Measurements from ENCODE around the gene TMEM184C. TPM values are rescaled to one million over a fixed set of nuclear protein-coding genes. Genes with fewer than 3 reads are reported as not detected.

The TMEM184C gene
- total and polyA plus RNA-seq, 8 donors: 33.7 to 42.1 (median 38.9) TPM

DNA sequence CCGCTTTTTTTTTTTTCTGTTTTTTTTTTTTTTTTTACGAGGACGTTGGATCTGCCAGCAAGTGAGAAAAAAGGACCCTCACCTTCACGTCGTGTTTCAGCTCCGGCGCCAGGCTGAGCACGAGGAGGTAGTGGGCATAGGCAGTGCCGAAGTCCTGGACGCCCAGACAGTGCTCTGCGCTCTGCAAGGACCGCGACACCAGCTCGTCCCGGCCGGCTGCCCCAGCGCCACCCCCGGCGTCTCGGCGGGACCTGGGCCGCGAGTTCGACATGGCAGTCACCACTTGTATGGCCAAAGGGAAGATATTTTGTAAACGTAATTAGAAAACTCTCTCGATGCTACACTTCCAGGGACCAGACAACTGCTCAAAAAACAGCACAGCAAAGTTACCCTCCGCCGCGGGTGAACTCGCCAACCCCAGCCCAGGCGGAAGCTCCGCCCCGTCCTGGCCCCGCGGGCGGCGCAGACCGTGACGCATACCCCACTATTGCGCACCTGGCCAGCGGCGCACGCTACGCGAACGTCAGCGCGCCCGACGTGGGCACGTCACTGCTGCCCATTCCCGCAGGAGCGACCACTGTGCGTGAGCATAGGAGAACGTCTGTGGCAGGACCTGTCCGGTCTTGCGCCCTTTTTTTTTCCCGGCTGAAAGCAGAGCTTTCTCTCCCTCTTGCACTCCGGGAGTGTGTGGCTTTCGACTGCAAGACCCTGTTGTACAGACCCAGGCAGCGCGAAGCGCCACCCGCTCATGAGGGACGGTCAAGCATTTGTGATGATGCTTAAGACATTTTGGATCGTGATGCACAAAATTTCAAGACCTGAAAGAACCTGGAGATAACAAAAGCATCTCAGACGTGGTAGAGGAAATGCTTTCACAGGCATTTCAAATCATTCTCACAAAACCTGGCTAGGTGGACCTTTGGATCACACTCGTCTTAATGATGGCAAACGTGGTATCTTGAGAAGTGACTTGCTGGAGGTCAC, 66.8 kb downstream of the TMEM184C start, which contains the start of gene PRMT9:
TSS of gene PRMT9 (minus strand) at position 447 of the 984 bp plus-strand sequence. CDS start at position 271, 176 bp downstream.
- Histone ChIP-seq H3K4me1 (peaks cover 7 to 17% of the 10 kb centered on the region in 2 donors), H3K27me3 (no peaks in the 10 kb centered on the region), H3K27ac (peak within 1 kb of the TSS; percentile 86 to 89), H3K9me3 (no peaks in the 10 kb centered on the region), H3K4me3 (peak within 1 kb of the TSS; percentile 41 to 65), H3K36me3 (peaks cover 0 to 9% of the 10 kb centered on the region in 2 donors)
- ATAC-seq (peak; percentile 99), DNase-seq (peak; percentile 89 to 97 (median 94))
- TF ChIP-seq, protein P1, sequence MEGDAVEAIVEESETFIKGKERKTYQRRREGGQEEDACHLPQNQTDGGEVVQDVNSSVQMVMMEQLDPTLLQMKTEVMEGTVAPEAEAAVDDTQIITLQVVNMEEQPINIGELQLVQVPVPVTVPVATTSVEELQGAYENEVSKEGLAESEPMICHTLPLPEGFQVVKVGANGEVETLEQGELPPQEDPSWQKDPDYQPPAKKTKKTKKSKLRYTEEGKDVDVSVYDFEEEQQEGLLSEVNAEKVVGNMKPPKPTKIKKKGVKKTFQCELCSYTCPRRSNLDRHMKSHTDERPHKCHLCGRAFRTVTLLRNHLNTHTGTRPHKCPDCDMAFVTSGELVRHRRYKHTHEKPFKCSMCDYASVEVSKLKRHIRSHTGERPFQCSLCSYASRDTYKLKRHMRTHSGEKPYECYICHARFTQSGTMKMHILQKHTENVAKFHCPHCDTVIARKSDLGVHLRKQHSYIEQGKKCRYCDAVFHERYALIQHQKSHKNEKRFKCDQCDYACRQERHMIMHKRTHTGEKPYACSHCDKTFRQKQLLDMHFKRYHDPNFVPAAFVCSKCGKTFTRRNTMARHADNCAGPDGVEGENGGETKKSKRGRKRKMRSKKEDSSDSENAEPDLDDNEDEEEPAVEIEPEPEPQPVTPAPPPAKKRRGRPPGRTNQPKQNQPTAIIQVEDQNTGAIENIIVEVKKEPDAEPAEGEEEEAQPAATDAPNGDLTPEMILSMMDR (IDR thresholded peaks at IDR 0.05): no peak
- intact Hi-C loops (cut with DNase I): no loop called here

DNA sequence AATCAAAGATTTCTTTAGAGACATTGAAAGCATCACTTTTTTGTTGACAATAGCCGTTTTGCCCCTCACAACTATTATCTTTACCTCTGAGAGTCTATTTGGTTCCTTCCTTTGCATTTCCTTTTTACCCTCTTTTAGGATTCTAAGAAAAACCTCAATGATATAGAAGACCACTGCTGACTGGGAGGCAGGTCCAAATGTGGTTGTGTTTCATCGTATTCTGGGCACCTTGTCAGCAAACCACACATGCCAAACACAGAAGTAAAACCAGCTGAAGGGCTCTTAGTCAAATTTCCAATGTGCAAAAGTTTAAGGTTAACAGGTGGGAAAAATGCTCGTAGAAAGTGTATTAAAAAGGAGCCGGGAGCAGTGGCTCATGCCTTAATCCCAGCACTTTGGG, 71.9 kb downstream of the TMEM184C start:
- Histone ChIP-seq H3K36me3 (no peaks in the 10 kb centered on the region), H3K4me3 (no peak overlapping the region), H3K27ac (no peak overlapping the region), H3K27me3 (no peaks in the 10 kb centered on the region), H3K4me1 (peaks cover 0 to 6% of the 10 kb centered on the region in 2 donors), H3K9me3 (no peaks in the 10 kb centered on the region)
- DNase-seq: no peak
- TF ChIP-seq, protein P1 (IDR thresholded peaks at IDR 0.05): no peak
- ATAC-seq: no peak
- intact Hi-C loops (cut with DNase I): no loop called here

DNA sequence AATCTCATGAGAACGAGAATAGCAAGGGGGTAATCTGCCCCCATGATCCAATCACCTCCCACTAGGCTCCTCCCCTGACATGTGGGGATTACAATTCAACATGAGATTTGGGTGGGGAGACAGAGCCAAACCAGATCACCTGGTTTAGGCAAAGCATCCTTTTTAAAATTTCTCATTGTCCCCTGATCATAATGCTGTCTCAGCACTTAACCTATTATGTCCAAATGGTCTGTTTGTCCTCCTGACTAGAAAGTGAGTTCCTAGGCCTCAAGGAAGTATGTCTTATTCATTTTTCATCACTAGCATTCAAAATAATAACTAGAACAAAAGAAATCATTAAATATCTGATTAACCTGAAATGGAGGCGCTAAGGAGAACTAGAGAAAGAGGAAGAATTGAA, 74.6 kb downstream of the TMEM184C start:
- no peak for DNase-seq
- intact Hi-C loops (cut with DNase I): no loop called here
- no peak overlapping the region for H3K4me3 ChIP-seq
- no peaks in the 10 kb centered on the region for H3K36me3 ChIP-seq
- H3K9me3 ChIP-seq: no peaks in the 10 kb centered on the region
- no peaks in the 10 kb centered on the region for H3K4me1 ChIP-seq
- no peak for ATAC-seq
- no peaks in the 10 kb centered on the region for H3K27me3 ChIP-seq
- TF ChIP-seq, protein P1 (IDR thresholded peaks at IDR 0.05): no peak
- H3K27ac ChIP-seq: no peak overlapping the region

DNA sequence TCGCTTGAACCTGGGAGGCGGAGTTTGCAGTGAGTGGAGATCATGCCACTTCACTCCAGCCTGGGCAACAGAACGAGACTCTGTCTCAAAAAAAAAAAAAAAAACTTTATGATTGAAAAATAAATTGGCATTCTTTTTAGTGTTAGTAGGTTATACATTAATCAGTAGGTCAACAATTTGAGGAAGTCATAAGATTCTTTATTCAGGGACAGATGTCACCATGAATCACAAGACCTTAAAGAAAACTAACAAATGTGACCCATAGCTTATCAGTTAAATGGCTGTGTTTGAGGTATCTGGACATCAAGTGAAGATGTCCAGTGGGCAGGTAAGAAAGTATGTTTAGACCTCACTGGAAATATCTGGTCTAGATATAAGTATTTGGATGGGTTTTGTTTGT, 76.0 kb downstream of the TMEM184C start:
- DNase-seq (no peak), ATAC-seq (no peak)
- Histone ChIP-seq H3K9me3 (no peaks in the 10 kb centered on the region), H3K36me3 (no peaks in the 10 kb centered on the region), H3K27me3 (no peaks in the 10 kb centered on the region), H3K27ac (no peak overlapping the region), H3K4me1 (no peaks in the 10 kb centered on the region), H3K4me3 (no peak overlapping the region)
- intact Hi-C loops (cut with DNase I): no loop called here
- TF ChIP-seq, protein P1 (IDR thresholded peaks at IDR 0.05): no peak

DNA sequence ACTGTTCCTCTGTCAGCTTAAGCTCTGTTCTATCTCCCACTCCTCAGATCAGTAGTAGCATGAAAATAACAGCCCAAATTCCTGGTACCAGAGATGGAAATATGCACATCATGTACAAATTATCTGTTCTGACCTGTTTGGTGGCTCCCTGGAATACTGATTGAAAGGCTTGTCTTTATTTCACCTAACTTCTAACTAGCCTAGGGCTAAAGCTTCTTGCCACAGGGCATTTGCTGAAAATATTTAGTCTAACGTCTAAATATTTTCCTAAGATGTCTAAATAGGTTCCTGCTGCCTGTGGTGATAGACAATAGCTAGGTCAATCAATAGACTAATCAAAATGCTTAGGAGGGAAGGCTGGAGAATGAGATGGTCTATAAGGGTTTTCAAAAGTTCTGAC, 79.7 kb downstream of the TMEM184C start:
- ATAC-seq (no peak), DNase-seq (no peak)
- H3K27me3 ChIP-seq: no peaks in the 10 kb centered on the region
- H3K36me3 ChIP-seq: no peaks in the 10 kb centered on the region
- H3K4me1 ChIP-seq: no peaks in the 10 kb centered on the region
- H3K27ac ChIP-seq: no peak overlapping the region
- intact Hi-C loops (cut with DNase I): no loop called here
- H3K4me3 ChIP-seq: no peak overlapping the region
- no peaks in the 10 kb centered on the region for H3K9me3 ChIP-seq
- TF ChIP-seq, protein P1 (IDR thresholded peaks at IDR 0.05): no peak
